Neural cell (in vitro differentiated cells): Measurements from ENCODE around the gene RORC. TPM values are rescaled to one million over a fixed set of nuclear protein-coding genes. Genes with fewer than 3 reads are reported as not detected.

Source experiments
- H2AFZ ChIP-seq: fragments of 200-600, 300-800 bp; sonication (generic), shearing (Covaris generic); 2 replicates; pipeline ENCODE4 v1.6.0; 2014; ENCODE audit warnings: low read depth, mild to moderate bottlenecking, antibody characterized with exemption, low read length, moderate library complexity
- H3F3A ChIP-seq: fragments of 200-600 bp; shearing (Covaris generic); 2 replicates; pipeline ENCODE4 v1.6.1; 2016; ENCODE audit warnings: mild to moderate bottlenecking, moderate library complexity, mixed read lengths, antibody characterized with exemption, low read length; ENCODE audit not compliant: insufficient read depth, poor library complexity, severe bottlenecking
- H3K27ac ChIP-seq: fragments of 200-600, 300-800 bp; sonication (generic), shearing (Covaris generic); 2 replicates; pipeline ENCODE4 v1.5.1; 2014; ENCODE audit warnings: mild to moderate bottlenecking, low read length, moderate library complexity
- H3K27me3 ChIP-seq: fragments of 300-800, 200-600 bp; sonication (generic), shearing (Covaris generic); 2 replicates; pipeline ENCODE4 v1.6.0; 2014; ENCODE audit warnings: mild to moderate bottlenecking, low read depth, low read length, moderate library complexity; ENCODE audit not compliant: insufficient read depth
- H3K36me3 ChIP-seq: fragments of 300-800, 200-600 bp; sonication (generic), shearing (Covaris generic); 2 replicates; pipeline ENCODE4 v1.5.1; 2014; ENCODE audit warnings: mild to moderate bottlenecking, antibody characterized with exemption, low read length, moderate library complexity; ENCODE audit not compliant: insufficient read depth
- H3K4me2 ChIP-seq: fragments of 300-800, 200-600 bp; sonication (generic), shearing (Covaris generic); 2 replicates; pipeline ENCODE4 v1.6.0; 2014; ENCODE audit warnings: mild to moderate bottlenecking, low read length
- H3K4me3 ChIP-seq: fragments of 300-800, 200-600 bp; sonication (generic), shearing (Covaris generic); 2 replicates; pipeline ENCODE4 v1.5.1; 2014; ENCODE audit warnings: mild to moderate bottlenecking, low read length, moderate library complexity
- H3K79me2 ChIP-seq: fragments of 200-600 bp; shearing (Covaris generic); replicated peaks from 2 replicates; pipeline ENCODE4 v1.6.0; 2014; ENCODE audit warnings: mild to moderate bottlenecking, low read length, moderate library complexity; ENCODE audit not compliant: insufficient read depth
- H3K9ac ChIP-seq: fragments of 300-800, 200-600 bp; sonication (generic), shearing (Covaris generic); 2 replicates; pipeline ENCODE4 v1.6.1; 2016; ENCODE audit warnings: mild to moderate bottlenecking, low read length, mixed read lengths
- H3K9me2 ChIP-seq: fragments of 200-600 bp; shearing (Covaris generic); 2 replicates; pipeline ENCODE4 v1.6.1; 2016; ENCODE audit warnings: mild to moderate bottlenecking, low read length, mixed read lengths; ENCODE audit not compliant: insufficient read depth
- H3K9me3 ChIP-seq: fragments of 200-600, 300-800 bp; sonication (generic), shearing (Covaris generic); 2 replicates; pipeline ENCODE4 v1.6.1; 2016; ENCODE audit warnings: mild to moderate bottlenecking, mixed run types, low read length, moderate library complexity, mixed read lengths
- H4K20me1 ChIP-seq: fragments of 200-600 bp; shearing (Covaris generic); 2 replicates; pipeline ENCODE4 v1.6.1; 2016; ENCODE audit warnings: mild to moderate bottlenecking, mixed run types; ENCODE audit not compliant: insufficient read depth
- CTCF ChIP-seq: fragments of 450-650 bp; IDR thresholded peaks from 2 replicates; pipeline ENCODE4 v1.5.1; 2014; ENCODE audit warnings: antibody characterized with exemption, mild to moderate bottlenecking, moderate library complexity; ENCODE audit not compliant: poor library complexity, severe bottlenecking
- EP300 ChIP-seq: fragments of 450-650 bp; conservative IDR thresholded peaks from 2 replicates; pipeline ENCODE4 v1.6.1; 2014; ENCODE audit warnings: antibody characterized with exemption, mild to moderate bottlenecking, moderate library complexity; ENCODE audit not compliant: poor library complexity, severe bottlenecking
- EZH2 ChIP-seq: fragments of 200-600, 300-800 bp; shearing (Covaris generic), sonication (generic); IDR thresholded peaks from 2 replicates; pipeline ENCODE4 v1.6.1; 2014; ENCODE audit warnings: antibody characterized with exemption, low read length, borderline replicate concordance, mild to moderate bottlenecking; ENCODE audit not compliant: insufficient read depth, poor library complexity, severe bottlenecking
- MXI1 ChIP-seq: fragments of 450-650 bp; conservative IDR thresholded peaks from 2 replicates; pipeline ENCODE4 v1.6.1; 2014; ENCODE audit warnings: antibody characterized with exemption, mild to moderate bottlenecking; ENCODE audit not compliant: poor library complexity, severe bottlenecking
- POLR2AphosphoS5 ChIP-seq: IDR thresholded peaks from 2 replicates; pipeline ENCODE4 v1.6.1; 2012
- RAD21 ChIP-seq: fragments of 450-650 bp; conservative IDR thresholded peaks from 2 replicates; pipeline ENCODE4 v1.6.1; 2014; ENCODE audit warnings: antibody characterized with exemption, mild to moderate bottlenecking, moderate library complexity
- SMC3 ChIP-seq: fragments of 450-650 bp; conservative IDR thresholded peaks from 2 replicates; pipeline ENCODE4 v1.6.1; 2014; ENCODE audit warnings: antibody characterized with exemption, mild to moderate bottlenecking, moderate library complexity; ENCODE audit not compliant: poor library complexity
- TAF1 ChIP-seq: IDR thresholded peaks from 2 replicates; pipeline ENCODE4 v1.6.1; 2012; ENCODE audit warnings: low read depth
- polyA plus RNA-seq: library from polyadenylated mRNA; depleted of rRNA; stranded (reverse); fragments of >200 nt; gene quantifications from 2 replicates; pipeline ENCODE4 v1.2.3, GENCODE V29; 2014
- TF ChIP-seq, protein P1 (sequence below): IDR thresholded peaks from 2 replicates; pipeline ENCODE4 v1.6.1; 2012; ENCODE audit warnings: borderline replicate concordance

The RORC gene
- polyA plus RNA-seq, 1 donor from 2014 or later, result 0.45 TPM

GRCh38 chr1:151802372-151802771 lies 29.2 kb downstream of the RORC start:
- H3K9me2 ChIP-seq, result no peaks in the 10 kb centered on the region
- no peak overlapping the region for H3K4me3 ChIP-seq
- H2AFZ ChIP-seq, result no peak overlapping the region
- H3K4me2 ChIP-seq, result no peak overlapping the region
- TF ChIP-seq, protein P1, sequence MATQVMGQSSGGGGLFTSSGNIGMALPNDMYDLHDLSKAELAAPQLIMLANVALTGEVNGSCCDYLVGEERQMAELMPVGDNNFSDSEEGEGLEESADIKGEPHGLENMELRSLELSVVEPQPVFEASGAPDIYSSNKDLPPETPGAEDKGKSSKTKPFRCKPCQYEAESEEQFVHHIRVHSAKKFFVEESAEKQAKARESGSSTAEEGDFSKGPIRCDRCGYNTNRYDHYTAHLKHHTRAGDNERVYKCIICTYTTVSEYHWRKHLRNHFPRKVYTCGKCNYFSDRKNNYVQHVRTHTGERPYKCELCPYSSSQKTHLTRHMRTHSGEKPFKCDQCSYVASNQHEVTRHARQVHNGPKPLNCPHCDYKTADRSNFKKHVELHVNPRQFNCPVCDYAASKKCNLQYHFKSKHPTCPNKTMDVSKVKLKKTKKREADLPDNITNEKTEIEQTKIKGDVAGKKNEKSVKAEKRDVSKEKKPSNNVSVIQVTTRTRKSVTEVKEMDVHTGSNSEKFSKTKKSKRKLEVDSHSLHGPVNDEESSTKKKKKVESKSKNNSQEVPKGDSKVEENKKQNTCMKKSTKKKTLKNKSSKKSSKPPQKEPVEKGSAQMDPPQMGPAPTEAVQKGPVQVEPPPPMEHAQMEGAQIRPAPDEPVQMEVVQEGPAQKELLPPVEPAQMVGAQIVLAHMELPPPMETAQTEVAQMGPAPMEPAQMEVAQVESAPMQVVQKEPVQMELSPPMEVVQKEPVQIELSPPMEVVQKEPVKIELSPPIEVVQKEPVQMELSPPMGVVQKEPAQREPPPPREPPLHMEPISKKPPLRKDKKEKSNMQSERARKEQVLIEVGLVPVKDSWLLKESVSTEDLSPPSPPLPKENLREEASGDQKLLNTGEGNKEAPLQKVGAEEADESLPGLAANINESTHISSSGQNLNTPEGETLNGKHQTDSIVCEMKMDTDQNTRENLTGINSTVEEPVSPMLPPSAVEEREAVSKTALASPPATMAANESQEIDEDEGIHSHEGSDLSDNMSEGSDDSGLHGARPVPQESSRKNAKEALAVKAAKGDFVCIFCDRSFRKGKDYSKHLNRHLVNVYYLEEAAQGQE, result no peak
- TF ChIP-seq EZH2, result no peak
- TF ChIP-seq RAD21, result no peak
- TF ChIP-seq EP300, result no peak
- no peak for TF ChIP-seq POLR2AphosphoS5
- TF ChIP-seq MXI1, result no peak
- TF ChIP-seq CTCF, result no peak
- TF ChIP-seq TAF1, result no peak
- TF ChIP-seq SMC3, result no peak
- no peak overlapping the region for H3K9ac ChIP-seq
- no peaks in the 10 kb centered on the region for H3F3A ChIP-seq
- no peaks in the 10 kb centered on the region for H3K27me3 ChIP-seq
- no peaks in the 10 kb centered on the region for H3K9me3 ChIP-seq
- H3K36me3 ChIP-seq, result no peaks in the 10 kb centered on the region
- no peaks in the 10 kb centered on the region for H4K20me1 ChIP-seq
- H3K27ac ChIP-seq, result no peak overlapping the region
- no peaks in the 10 kb centered on the region for H3K79me2 ChIP-seq

DNA sequence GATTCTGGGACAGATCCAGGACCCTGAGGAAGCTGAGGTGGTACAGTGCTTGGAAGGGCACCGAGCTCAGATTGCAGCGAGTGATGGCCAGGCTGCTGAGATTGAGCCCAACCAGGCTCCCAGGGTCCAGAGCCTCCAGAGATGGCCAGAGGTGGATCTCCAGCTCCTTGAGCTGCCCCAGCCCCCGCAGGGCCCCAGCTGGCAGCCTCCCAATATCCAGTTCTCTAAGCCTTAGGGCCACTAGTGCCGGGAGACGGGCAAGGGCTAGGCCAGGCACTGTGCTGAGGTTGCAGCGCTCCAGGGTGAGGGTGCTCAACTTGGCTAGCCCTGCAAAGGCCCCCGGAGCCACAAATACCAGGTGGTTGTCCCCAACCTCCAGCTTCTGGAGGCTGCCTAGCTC lies 29.8 kb downstream of the RORC start:
- no peak overlapping the region for H3K27ac ChIP-seq

More for the DNA sequence above, 29.8 kb downstream of the RORC start:
- Histone ChIP-seq H3K9me2 (no peaks in the 10 kb centered on the region), H3K27me3 (no peaks in the 10 kb centered on the region), H2AFZ (no peak overlapping the region), H3K4me2 (no peak overlapping the region), H3K9me3 (no peaks in the 10 kb centered on the region), H3K4me3 (no peak overlapping the region), H3F3A (no peaks in the 10 kb centered on the region), H3K79me2 (no peaks in the 10 kb centered on the region), H3K9ac (no peak overlapping the region), H4K20me1 (no peaks in the 10 kb centered on the region), H3K36me3 (no peaks in the 10 kb centered on the region)
- TF ChIP-seq MXI1, result no peak
- no peak for TF ChIP-seq TAF1
- TF ChIP-seq POLR2AphosphoS5, result no peak
- TF ChIP-seq, protein P1, result no peak
- TF ChIP-seq RAD21, result no peak
- TF ChIP-seq CTCF, result no peak
- TF ChIP-seq SMC3, result no peak
- no peak for TF ChIP-seq EP300
- no peak for TF ChIP-seq EZH2
